Measurements from ENCODE around the gene NARF. TPM values are rescaled to one million over a fixed set of nuclear protein-coding genes. Genes with fewer than 3 reads are reported as not detected.

NARF gene
- polyA plus RNA-seq, 4 donors, result 39.2 to 87.0 (median 49.9) TPM

GRCh38 chr17:82491196-82491530, 32.6 kb downstream of the NARF start:
- peaks cover 0 to 8% (median 0%) of the 10 kb centered on the region in 3 donors for H3K4me1 ChIP-seq (ENCODE audit: control insufficient read depth in 3 of 3, insufficient read depth in 2 of 3, low read depth in 1 of 3, low read length in 2 of 3)
- H3K4me3 ChIP-seq (ENCODE audit: low read depth in 1 of 3, low read length in 3 of 3), result no peak overlapping the region
- no peak overlapping the region for H3K27ac ChIP-seq (ENCODE audit: low read depth in 1 of 3, low read length in 2 of 3)
- 92 to 94% (median 93%) methylated on average over 10 of the region's 10 CpGs for WGBS, 3 donors
- DNase-seq, result no peak
- H3K9me3 ChIP-seq (ENCODE audit: control insufficient read depth in 2 of 2, insufficient read depth in 1 of 2, low read depth in 1 of 2, low read length in 1 of 2), result no peaks in the 10 kb centered on the region
- no peak for FAIRE-seq
- H3K36me3 ChIP-seq (ENCODE audit: control insufficient read depth in 3 of 3, insufficient read depth in 2 of 3, low read depth in 1 of 3, low read length in 3 of 3), result peaks cover 3 to 37% (median 8%) of the 10 kb centered on the region in 3 donors
- no peaks in the 10 kb centered on the region for H3K27me3 ChIP-seq (ENCODE audit: control insufficient read depth in 3 of 3, insufficient read depth in 3 of 3, low read length in 3 of 3)

DNA sequence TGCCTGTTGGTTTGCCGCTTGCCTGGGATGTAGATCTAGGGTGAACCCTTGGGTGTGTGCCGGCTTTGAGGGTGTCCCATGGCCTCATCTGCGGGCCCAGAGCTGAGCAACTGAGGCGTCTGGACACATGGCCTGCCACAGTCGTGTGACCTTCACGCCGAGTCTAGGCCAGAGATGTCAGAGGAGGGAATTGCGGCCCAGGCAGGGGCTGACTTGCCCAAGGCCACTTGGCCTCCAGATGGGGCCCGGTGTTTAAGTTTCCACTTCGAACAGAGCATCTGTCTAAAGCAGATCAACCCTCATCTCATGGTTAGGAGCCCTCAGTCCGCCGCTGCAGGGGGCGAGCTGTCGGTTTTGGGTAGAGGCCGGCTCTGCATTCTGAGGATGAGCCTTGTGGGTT, 33.0 kb downstream of the NARF start:
- peaks cover 3 to 33% (median 7%) of the 10 kb centered on the region in 3 donors for H3K36me3 ChIP-seq (ENCODE audit: control insufficient read depth in 3 of 3, insufficient read depth in 2 of 3, low read depth in 1 of 3, low read length in 3 of 3)
- H3K27ac ChIP-seq (ENCODE audit: low read depth in 1 of 3, low read length in 2 of 3), result no peak overlapping the region
- H3K4me1 ChIP-seq (ENCODE audit: control insufficient read depth in 3 of 3, insufficient read depth in 2 of 3, low read depth in 1 of 3, low read length in 2 of 3), result peaks cover 0 to 7% (median 0%) of the 10 kb centered on the region in 3 donors
- FAIRE-seq (no peak), DNase-seq (no peak)
- no peak overlapping the region for H3K4me3 ChIP-seq (ENCODE audit: low read depth in 1 of 3, low read length in 3 of 3)
- no peaks in the 10 kb centered on the region for H3K27me3 ChIP-seq (ENCODE audit: control insufficient read depth in 3 of 3, insufficient read depth in 3 of 3, low read length in 3 of 3)
- no peaks in the 10 kb centered on the region for H3K9me3 ChIP-seq (ENCODE audit: control insufficient read depth in 2 of 2, insufficient read depth in 1 of 2, low read depth in 1 of 2, low read length in 1 of 2)
- 86 to 97% (median 92%) methylated on average over 15 of the region's 15 CpGs for WGBS, 3 donors

DNA sequence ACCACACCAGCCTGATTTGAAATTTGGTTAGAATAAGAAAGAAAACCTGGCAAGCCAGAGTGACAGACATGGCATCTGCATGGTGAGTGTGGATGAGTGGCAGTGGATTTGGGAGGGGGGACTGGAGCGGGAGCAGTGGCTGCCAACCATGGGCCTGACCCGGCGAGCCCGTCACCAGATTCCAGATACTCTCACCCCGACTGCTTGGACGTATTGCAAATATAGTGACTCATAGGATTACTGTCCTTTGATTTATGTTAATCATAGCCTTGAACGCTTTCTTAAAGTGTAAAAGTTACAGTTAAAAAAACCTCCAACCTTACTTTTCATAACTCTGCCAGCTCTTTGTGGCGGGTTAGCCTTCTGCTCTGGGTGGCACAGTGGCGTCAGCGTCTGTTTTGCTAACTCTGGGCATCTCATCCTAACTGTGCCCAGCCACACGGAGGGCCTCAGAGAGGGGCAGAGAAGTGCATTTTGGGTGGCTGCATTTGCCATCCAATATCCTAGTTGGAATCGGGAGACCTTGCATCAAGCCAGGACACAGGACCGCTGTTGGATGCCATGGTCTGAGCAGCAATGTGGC, 34.2 kb downstream of the NARF start:
- WGBS, 3 donors, result 49 to 83% (median 64%) methylated on average over 13 of the region's 13 CpGs
- Histone ChIP-seq H3K4me1 (ENCODE audit: control insufficient read depth in 3 of 3, insufficient read depth in 2 of 3, low read depth in 1 of 3, low read length in 2 of 3) (peaks cover 0 to 12% (median 0%) of the 10 kb centered on the region in 3 donors), H3K36me3 (ENCODE audit: control insufficient read depth in 3 of 3, insufficient read depth in 2 of 3, low read depth in 1 of 3, low read length in 3 of 3) (peaks cover 0 to 21% (median 6%) of the 10 kb centered on the region in 3 donors), H3K27ac (ENCODE audit: low read depth in 1 of 3, low read length in 2 of 3) (no peak overlapping the region), H3K4me3 (ENCODE audit: low read depth in 1 of 3, low read length in 3 of 3) (no peak overlapping the region), H3K9me3 (ENCODE audit: control insufficient read depth in 2 of 2, insufficient read depth in 1 of 2, low read depth in 1 of 2, low read length in 1 of 2) (no peaks in the 10 kb centered on the region), H3K27me3 (ENCODE audit: control insufficient read depth in 3 of 3, insufficient read depth in 3 of 3, low read length in 3 of 3) (no peaks in the 10 kb centered on the region)
- DNase-seq, result no peak
- no peak for FAIRE-seq

DNA sequence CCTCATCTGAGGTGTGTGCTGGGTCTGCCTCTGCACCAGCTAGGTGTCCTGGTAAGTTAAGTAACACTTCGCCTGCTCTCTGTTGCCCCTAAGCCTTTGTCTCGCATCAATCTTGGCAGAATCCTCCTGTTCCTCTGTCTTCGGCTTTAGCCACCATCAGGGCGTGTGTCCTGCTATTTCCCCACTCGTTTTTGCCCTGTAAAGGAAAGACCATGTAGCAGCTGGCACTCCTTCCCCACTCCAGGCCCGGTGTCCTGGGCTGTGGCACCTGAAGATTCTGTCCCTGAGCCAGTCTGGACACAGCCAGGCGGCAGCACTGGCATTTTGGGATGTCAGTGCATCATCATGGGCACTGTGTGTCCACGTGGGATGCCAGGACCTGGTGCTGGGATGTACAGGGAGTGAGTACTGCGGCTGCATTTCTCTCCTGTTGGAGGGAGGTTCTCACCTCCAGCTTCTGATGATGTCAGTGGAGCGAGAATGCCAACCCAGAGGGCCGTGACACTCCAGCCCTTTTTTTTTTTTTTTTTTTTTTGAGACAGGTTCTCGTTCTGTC, 34.8 kb downstream of the NARF start:
- no peak overlapping the region for H3K27ac ChIP-seq (ENCODE audit: low read depth in 1 of 3, low read length in 2 of 3)
- H3K4me1 ChIP-seq (ENCODE audit: control insufficient read depth in 3 of 3, insufficient read depth in 2 of 3, low read depth in 1 of 3, low read length in 2 of 3), result peaks cover 0 to 15% (median 0%) of the 10 kb centered on the region in 3 donors
- H3K27me3 ChIP-seq (ENCODE audit: control insufficient read depth in 3 of 3, insufficient read depth in 3 of 3, low read length in 3 of 3), result no peaks in the 10 kb centered on the region
- H3K36me3 ChIP-seq (ENCODE audit: control insufficient read depth in 3 of 3, insufficient read depth in 2 of 3, low read depth in 1 of 3, low read length in 3 of 3), result peaks cover 0 to 16% (median 2%) of the 10 kb centered on the region in 3 donors
- FAIRE-seq (no peak), DNase-seq (no peak)
- no peak overlapping the region for H3K4me3 ChIP-seq (ENCODE audit: low read depth in 1 of 3, low read length in 3 of 3)
- no peaks in the 10 kb centered on the region for H3K9me3 ChIP-seq (ENCODE audit: control insufficient read depth in 2 of 2, insufficient read depth in 1 of 2, low read depth in 1 of 2, low read length in 1 of 2)
- WGBS, 3 donors, result 83 to 89% (median 87%) methylated on average over 11 to 12 of the region's 12 CpGs

GRCh38 chr17:82494236-82495055, 35.9 kb downstream of the NARF start:
- peak; percentile 56 to 92 for DNase-seq
- WGBS, 3 donors, result 4 to 7% (median 5%) methylated on average over 17 of the region's 17 CpGs
- no peak for FAIRE-seq
- Histone ChIP-seq H3K4me3 (ENCODE audit: low read depth in 1 of 3, low read length in 3 of 3) (no peak overlapping the region), H3K36me3 (ENCODE audit: control insufficient read depth in 3 of 3, insufficient read depth in 2 of 3, low read depth in 1 of 3, low read length in 3 of 3) (peaks cover 0 to 5% (median 0%) of the 10 kb centered on the region in 3 donors), H3K9me3 (ENCODE audit: control insufficient read depth in 2 of 2, insufficient read depth in 1 of 2, low read depth in 1 of 2, low read length in 1 of 2) (no peaks in the 10 kb centered on the region), H3K27me3 (ENCODE audit: control insufficient read depth in 3 of 3, insufficient read depth in 3 of 3, low read length in 3 of 3) (peaks cover 0 to 2% (median 0%) of the 10 kb centered on the region in 3 donors), H3K4me1 (ENCODE audit: control insufficient read depth in 3 of 3, insufficient read depth in 2 of 3, low read depth in 1 of 3, low read length in 2 of 3) (peaks cover 0 to 15% (median 0%) of the 10 kb centered on the region in 3 donors), H3K27ac (ENCODE audit: low read depth in 1 of 3, low read length in 2 of 3) (peak overlapping the region in 1 of 3 donors; percentile 60)

DNA sequence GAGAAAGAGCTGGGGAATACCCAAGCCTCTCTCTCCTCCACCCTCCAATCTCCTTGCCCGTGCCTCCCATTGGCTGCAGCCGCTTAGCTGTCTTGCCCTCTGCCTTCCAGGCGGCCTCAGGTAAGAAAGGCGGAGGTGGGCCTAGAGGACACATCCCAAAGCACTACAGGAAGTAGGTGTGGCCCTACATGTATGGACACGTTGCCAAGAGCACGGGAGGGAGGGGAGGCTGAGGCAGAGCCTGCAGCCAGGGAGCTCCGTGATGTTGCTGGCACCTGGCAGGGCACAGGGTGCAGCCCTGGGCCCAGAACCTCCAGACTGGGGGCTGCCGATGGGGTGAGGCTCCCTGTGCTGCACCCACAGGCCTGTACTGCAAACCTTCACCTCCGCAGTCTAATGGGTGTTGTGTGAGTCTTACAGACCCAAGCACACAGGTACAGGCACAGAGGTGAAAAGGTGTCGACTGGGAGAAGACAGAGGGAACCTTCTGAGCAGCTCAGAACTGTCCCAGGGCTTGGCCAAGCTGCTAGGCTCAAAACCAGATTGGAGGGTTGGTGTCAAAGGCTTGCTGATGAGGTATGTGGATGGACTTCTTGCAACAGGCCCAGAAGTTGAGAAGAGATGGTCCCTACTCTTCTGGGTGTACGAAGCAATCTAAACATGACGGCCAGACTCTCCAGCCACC, 37.4 kb downstream of the NARF start:
- Histone ChIP-seq H3K9me3 (ENCODE audit: control insufficient read depth in 2 of 2, insufficient read depth in 1 of 2, low read depth in 1 of 2, low read length in 1 of 2) (no peaks in the 10 kb centered on the region), H3K27me3 (ENCODE audit: control insufficient read depth in 3 of 3, insufficient read depth in 3 of 3, low read length in 3 of 3) (peaks cover 0 to 2% (median 0%) of the 10 kb centered on the region in 3 donors), H3K27ac (ENCODE audit: low read depth in 1 of 3, low read length in 2 of 3) (no peak overlapping the region), H3K36me3 (ENCODE audit: control insufficient read depth in 3 of 3, insufficient read depth in 2 of 3, low read depth in 1 of 3, low read length in 3 of 3) (no peaks in the 10 kb centered on the region), H3K4me3 (ENCODE audit: low read depth in 1 of 3, low read length in 3 of 3) (no peak overlapping the region), H3K4me1 (ENCODE audit: control insufficient read depth in 3 of 3, insufficient read depth in 2 of 3, low read depth in 1 of 3, low read length in 2 of 3) (peaks cover 0 to 15% (median 0%) of the 10 kb centered on the region in 3 donors)
- 55 to 68% (median 59%) methylated on average over 12 of the region's 12 CpGs for WGBS, 3 donors
- FAIRE-seq (no peak), DNase-seq (peak in 1 of 2 donors; percentile 31)

- peak overlapping the region; percentile 25 to 85 (median 34) for H3K27ac ChIP-seq (ENCODE audit: low read depth in 1 of 3, low read length in 2 of 3)
- WGBS, 3 donors, result 9 to 14% (median 11%) methylated on average over 55 to 83 of the region's 83 CpGs
- DNase-seq (peak; percentile 95 to 96), FAIRE-seq (no peak)
- no peaks in the 10 kb centered on the region for H3K9me3 ChIP-seq (ENCODE audit: control insufficient read depth in 2 of 2, insufficient read depth in 1 of 2, low read depth in 1 of 2, low read length in 1 of 2)
- H3K4me1 ChIP-seq (ENCODE audit: control insufficient read depth in 3 of 3, insufficient read depth in 2 of 3, low read depth in 1 of 3, low read length in 2 of 3), result peaks cover 0 to 15% (median 0%) of the 10 kb centered on the region in 3 donors
- H3K27me3 ChIP-seq (ENCODE audit: control insufficient read depth in 3 of 3, insufficient read depth in 3 of 3, low read length in 3 of 3), result peaks cover 0 to 2% (median 0%) of the 10 kb centered on the region in 3 donors
- H3K4me3 ChIP-seq (ENCODE audit: low read depth in 1 of 3, low read length in 3 of 3), result peak overlapping the region; percentile 40 to 52 (median 49)
- H3K36me3 ChIP-seq (ENCODE audit: control insufficient read depth in 3 of 3, insufficient read depth in 2 of 3, low read depth in 1 of 3, low read length in 3 of 3), result no peaks in the 10 kb centered on the region
Measured at GRCh38 chr17:82496529-82497434, 38.2 kb downstream of the NARF start.
